Midbrain (tissue), 1 donor: ENCODE data around the gene VTCN1.

Source experiments
- DNase-seq: peaks from one replicate; lab custom pipeline; 2025; lab: John Stamatoyannopoulos, UW

The VTCN1 gene

DNA sequence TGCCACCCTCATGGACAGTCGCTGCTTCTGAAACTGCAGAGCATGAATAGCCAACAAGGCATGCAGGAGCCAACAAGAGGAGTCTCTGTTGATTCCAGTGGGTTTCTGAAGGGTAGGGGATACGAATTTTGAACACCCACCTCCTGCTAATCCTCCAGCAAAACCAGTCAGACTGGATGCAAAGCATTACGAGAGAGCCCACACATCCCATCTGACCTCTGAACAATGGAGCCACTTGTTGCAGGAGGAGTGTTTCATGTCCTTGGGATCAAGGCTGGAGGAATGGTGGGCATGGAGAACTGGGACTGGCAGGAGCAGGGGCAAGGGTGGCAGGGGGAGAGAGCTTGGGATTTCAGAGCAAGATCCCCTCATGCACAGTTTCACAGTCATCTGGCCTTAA, 1.6 kb downstream of the VTCN1 start:
- no peak for DNase-seq

DNA sequence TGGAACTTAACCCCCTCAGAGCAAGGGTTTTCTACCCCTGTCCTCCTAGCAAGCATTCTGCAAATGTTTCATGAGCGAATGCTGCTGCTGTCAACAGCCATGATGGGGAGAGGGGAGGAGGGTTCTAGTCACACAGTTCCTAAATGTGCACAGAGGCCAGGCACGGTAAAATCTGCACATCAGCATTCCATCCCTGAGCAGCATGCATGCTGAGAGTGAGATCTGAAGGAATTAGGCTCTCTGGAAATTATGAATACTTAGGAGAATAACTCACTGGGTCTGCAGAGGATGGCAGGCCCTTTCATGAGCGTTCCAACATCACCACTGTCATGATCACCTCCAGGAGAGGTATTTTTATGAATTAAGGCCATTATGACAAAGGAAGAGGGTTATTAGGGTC, 2.1 kb downstream of the VTCN1 start:
- DNase-seq, result no peak

DNA sequence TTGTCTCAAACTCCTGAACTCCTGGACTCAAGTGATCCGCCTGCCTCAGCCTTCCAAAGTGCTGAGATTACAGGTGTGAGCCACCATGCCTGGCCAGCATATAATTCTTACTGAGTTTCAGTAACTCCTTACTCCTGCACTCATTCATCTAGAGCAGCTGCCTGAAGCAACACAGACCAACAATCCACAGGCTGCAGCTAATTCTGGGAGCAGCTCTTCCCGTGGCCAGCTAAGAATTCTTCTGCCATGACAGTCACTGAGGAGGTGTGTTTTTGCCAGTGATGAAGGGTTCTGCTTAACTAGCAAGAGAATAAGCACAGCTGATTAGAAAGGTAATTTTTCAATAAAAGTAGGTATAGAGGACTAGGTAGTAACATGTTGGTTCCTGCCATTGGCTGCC, 5.4 kb downstream of the VTCN1 start:
- no peak for DNase-seq

DNA sequence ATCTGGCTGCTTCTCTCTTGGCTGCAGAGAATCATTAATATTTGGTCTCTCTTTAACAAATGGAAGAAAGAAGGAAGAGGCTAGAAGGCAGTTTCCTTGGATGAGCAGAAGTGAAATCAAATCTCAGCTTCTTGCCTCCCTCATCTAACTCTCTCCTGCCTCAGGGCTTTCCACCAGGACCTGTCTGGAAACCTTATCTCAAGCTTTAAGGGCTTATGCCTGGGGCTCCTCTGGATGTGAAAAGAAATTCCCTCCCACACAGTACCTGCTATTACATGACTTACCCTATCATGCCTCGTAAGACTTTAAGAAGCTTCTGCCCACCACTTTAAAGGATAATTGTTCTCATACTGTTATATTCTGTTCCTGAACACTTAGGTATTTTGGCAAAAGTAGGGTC, 8.9 kb downstream of the VTCN1 start:
- DNase-seq, result no peak

DNA sequence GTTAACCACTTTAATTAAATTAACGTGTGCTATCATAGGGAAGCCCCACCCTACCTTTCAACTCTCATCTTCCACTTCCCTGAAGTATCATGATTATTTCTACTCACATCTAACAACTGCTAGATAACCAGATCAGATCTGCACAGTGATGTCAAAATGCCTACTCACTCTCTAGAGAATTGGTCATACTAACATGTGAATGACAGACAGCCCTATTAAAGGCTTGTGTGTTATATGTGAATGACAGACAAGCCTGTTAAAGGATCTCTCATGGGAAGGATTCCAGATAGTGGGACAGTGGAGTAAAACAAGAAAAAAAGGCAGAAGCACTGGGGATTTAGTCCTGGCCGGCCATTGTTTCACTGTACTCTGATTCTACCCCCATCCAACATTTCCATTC, 12.6 kb downstream of the VTCN1 start:
- no peak for DNase-seq

DNA sequence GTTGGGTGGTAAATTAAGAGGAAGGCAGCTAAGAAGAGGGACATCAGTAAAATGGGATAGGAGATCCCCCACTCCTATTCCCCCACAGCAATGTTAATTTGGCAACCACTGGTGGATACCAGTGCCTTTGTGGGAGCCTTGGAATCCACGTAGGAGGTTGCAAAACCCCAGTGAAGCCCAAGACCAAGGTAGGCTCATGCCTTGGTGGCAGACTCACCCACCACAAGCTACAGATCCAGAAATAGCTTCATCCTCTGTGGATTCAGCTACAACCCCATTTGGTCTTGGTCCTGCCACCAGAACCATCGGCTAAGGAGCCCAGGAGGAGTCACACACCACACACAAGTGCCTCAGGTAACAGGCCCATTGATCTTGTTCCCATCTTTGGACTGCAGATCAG, 21.0 kb downstream of the VTCN1 start:
- no peak for DNase-seq

DNA sequence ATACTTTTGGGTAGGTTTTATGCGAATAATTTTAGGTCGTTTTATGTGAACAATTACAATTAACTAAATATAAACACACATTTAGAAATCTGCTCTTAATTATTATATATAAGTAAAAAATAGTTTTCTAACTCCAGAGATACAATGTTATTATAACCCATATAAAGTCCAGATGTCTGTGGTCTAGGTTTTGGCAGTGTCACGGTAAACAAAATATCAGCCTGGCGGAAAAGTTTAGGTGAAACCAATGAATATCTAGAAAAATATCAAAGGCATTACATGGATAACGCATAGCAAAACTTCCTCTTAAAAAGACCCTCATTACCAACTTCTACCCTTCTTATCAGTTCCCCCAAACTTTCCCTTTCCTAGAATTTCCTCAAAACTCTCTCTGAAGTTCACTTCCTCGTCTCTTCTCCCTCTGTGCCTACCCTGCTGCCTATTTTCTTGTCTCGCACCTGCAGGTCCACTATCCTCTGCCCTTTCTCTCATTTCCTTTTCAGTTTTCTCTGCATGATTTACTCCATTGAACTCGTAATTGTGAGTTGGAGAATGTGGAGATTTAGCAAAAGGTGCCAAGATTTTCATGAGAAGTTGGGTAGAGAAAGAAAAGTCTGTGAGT, 21.8 kb downstream of the VTCN1 start:
- no peak for DNase-seq

DNA sequence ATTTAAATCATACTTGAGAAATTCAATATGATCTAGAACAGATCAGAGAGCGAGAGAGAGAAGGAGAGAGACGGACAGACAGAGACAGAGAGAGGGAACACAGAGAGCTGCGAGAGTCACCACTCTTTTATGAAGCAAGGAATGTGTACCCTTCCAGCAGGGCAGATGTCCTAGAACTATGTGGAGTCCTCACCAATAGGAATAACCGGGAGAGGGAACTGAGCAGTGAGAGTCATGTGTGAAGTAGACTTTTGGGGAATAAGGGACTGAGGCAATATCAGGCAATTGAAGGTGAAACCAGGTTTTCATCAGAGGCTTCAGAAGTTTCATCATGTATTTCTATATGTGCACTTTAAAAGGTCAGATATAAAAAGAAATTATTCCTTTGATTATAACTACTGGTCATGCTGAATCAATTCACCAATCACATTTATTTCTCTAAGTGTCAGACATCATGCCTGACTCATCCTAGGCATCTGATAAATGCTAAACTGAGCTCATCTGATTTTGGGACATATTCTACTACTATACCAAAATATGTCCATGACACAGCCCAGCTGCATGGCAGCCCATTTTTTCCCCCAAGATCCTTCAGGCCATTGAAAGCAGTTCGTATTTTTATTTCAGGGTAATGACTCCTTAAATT, 22.4 kb downstream of the VTCN1 start:
- DNase-seq, result no peak

DNA sequence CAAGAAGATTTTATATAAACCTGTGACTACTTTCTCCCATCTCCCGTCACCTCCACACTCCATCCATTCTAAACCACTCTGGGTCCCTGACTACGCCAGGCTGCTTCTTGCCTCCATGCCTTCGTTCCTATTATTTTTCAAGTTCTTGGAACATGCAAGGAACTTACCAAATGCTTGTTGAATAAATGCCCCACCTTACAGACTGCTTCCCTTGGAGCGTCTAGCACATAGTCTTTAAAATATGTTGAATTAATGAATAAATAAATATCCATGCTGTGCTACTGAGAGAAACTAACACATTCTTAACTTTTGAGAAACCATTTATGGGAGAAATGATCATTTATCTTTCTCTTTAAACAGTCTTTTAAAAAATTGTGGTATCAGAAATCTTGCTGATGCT, 27.6 kb downstream of the VTCN1 start:
- no peak for DNase-seq

DNA sequence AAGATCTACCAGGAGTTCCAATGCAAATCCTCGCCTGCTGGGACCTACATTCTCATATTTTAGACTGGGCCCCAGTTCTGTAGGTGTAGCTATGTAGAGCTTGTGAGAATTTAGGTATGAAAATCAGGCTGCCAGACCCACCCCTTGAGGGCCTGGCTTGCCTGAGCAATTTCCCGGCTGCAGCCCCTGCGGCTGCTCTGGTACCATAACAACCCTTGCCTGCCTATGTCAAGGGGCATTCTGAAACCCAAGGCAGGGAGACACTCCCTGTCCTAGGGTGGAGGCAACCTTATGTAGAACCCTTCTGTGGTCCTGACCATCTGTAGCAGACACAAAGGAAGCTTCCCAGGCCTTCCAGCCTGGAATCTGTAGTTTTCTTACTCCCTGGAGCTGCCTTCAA, 28.4 kb downstream of the VTCN1 start:
- DNase-seq, result no peak

DNA sequence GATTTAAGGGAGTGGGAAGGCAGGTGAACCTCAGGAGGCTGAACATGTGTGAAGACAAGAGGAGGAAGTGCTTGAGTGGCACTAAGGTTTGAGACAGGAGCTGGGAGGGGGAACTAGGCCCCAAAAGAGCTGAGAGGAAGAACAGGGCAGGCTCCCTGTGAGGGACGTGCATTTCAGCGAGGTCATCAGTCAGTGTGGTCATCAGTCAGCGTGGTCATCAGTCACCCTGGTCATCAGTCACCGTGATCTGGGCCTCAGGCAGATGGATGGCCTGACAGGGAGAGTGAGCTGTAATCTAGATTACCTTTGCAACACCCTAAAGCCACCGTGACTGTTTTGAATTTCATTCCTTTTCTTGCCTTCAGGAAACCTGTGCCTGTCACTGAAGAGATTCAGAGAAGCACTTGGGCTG, 29.1 kb downstream of the VTCN1 start:
- DNase-seq, result no peak

DNA sequence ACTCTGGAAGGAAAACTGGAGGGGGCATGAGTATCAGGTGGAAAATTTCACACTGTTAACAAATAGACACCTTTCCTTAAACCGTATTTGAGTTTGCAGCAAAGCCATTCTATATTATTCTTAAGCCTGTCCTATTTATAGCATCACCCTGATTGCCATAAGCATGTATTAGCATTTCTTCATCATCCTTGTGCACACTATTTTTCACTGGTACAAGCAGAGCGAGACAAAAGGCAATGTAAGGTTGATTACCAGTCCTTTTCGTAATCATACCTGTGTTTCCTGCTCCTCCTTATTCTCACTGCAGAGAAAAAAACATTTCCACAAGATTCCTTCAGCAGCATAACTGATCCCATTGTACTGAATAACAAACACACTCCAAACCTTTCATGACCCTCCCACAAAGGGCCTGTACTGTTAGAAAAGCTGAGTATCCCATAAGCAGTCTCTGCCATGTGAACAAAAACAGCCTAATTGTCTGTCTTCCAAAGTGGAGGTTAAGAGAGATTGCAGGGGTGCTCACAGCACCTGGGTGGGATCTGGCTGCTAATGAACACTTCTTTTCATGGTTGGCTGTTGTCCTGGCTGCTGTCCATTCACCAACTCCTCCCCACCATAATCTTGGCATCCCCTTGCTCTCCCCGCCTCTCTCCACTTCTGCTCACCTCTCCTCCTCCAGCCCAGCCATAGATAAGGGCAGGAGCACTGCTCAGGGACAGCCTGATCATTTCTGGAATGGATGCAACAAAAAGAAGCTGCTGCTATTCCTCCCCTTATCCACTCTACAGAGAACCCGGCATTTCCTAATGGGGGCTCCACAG, 30.4 kb downstream of the VTCN1 start:
- no peak for DNase-seq

DNA sequence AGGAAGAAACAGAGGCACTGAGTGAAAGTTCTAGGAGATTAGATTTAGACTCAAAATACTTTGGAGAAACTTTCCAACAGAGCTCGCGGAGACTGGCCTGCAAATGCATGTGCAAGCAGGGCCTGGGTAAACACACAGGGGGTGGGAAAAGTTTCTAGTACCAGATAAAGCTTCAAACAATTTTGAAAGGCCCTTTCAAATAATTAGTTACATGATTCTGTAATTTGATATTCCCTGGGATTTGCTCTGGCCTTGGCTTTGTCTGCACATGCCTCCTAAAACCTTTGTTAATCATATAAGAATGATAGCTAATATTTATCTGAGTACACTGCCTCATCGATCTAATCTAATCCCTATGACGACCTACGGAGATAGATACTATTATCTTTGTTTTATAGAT, 31.3 kb downstream of the VTCN1 start:
- no peak for DNase-seq

DNA sequence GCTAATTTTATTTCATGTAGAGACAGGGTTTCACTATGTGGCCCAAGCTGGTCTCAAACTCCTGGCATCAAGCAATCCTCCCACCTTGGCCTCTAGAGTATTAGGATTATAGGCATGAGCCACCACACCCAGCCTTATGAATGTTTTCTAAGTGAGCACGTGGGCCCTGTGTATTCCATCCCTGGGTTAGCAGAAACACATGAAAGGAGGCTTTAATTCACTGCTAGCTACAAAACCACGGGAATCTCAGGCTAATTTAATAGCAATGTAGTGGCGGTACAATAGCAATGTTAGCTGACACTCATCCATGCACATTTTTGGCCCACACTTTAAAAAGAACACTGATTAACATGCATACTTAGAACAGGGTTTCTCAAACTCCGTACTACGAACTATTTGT, 32.0 kb downstream of the VTCN1 start:
- no peak for DNase-seq

DNA sequence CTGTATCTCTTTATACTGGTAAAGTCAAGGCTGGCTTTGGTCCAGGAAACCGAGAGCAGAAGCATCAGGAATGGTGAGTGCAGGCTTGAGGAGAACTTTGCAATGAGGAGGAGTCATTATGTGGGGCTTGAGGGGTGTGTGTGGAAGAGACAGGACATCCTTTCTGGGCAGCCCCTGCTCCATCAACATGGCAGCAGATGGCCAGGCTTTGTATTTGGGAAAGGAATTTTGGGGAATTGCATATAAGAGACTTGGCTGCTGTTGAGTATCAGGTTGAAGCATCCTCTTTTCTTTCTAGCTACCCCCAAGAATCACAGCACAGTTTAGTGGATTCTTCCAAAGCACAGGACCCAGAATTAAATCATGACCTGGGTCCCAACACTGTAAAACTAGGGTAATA, 33.4 kb downstream of the VTCN1 start:
- DNase-seq, result no peak

DNA sequence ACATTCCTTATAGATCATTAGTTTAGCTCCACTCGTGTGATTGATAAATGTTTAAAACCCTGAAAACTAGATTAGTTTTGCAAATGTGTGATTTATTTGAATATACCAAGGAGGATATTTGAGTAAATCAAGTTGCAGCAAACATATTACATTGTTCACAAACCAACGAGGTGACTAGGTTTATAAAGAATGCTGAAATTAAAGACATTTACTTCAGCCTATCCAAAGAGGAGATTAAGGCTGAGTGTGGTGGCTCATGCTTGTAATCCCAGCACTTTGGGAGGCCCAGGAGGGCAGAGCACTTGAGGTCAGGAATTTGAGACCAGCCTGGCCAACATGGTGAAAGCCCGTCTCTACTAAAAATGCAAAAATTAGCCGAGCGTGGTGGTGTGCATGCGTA, 34.1 kb downstream of the VTCN1 start:
- DNase-seq, result no peak

DNA sequence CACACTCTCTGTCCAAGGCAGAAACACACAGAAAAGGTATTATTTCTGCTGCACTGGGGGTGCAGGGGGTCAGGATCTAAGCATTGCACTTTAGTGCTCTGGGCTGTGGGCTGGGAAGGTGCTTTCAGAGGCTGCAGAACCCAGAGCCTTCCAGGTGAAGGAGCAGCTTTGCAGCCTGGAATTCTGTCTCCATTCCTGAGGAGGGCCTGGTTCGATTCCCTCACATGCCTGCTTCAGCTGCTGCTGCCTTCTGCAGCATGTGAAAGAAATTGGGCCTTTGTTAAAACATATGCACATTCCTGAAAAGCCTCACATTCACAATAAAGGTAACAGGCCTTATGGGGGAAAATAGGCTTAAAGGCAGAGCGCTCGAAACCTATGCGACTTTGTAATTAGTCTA, 35.9 kb downstream of the VTCN1 start:
- DNase-seq, result no peak

DNA sequence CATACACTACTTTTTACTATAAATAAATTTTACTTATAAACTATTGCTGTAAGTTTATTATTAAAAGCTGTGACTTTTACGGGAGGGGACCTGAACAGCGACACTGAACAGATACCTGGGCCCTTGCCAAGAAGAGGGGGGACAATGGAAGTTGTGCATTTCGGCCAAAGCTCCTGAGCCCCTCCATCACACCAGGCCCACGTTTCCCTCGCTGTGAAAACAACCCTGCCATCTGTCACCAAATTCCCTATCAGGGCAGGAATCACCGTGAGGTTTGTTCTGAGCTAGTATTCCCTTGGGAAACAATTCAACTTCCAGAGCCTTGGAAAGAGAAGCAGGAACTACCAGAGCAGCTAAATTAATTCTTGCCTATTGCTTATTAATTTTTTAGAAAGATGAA, 37.0 kb downstream of the VTCN1 start:
- DNase-seq, result no peak

DNA sequence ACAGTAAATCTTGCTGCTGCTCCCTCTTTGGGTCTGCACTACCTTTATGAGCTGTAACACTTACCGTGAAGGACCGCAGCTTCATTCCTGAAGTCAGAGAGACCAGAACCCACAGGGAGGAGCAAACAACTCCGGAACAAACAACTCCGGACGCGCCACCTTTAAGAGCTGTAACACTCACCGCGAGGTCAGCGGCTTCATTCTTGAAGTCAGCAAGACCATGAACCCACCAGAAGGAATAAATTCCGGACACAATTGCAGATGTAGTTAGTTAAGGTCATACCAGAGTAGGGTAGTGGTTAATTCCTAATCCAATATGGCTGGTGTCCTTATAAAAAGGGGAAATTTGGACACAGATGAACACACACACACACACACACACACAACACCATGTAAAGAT, 37.7 kb downstream of the VTCN1 start:
- no peak for DNase-seq

DNA sequence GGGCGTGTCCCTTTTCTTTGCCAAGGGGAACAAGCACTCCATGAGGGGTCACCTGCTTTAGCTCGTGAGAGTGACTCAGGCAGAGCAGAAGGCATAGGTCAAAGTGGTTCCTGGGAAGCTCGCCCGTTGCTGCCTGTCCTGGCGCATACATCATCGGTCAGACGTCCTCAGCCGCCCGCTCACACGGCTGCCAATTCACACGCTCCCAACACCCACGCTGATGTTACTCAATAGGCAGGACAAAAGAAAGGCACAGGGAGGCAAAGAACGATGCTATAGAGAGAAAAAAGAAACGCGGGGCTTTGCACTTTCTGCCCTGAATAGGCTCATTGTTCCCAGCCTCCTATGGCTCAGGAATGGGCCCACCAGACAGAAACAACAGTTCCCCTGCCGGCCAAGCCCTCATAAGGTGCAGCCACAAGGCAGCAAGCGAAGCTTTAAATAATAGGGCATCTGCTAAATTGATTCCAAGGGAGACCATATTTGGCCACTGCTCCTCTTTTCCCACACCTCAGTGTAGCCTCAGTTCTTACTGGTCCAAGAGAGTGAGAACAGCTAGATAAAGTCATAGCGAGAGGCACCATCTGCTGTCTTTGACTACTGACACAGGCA, 38.7 kb downstream of the VTCN1 start:
- peak; percentile 31 for DNase-seq

DNA sequence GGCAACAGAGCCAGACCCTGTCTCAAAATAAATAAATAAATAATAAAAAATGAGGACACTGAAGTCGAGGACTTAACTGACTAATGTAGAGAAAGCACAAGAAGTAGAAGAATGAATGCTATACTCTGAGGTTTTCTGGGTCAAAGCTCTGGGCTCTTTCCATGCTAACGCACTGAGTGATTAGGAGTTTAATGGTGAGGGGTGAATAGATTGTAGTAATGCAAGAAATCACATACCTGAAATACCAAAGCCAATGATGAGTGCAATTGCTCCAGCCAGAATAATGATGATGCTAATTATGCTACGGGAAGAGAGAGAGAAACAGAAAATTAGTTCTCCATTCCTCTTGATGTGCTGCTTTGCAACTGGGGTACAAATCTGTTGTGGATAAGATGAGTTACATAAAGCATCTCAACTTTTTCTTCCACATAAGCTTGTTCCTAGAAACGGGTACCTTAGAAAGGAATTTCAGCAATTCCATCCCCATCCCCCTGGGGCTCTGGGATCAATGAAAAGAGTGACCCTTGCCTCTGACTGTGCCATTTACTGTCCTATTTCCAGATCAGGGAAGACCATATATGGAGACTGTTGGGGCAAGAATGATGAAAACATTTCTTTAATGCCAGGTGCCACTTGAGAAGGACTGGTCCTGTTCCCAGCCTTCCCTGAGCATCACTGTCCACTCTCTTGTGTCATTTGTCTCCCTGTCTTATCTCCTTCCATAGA, 40.7 kb downstream of the VTCN1 start:
- DNase-seq, result no peak

DNA sequence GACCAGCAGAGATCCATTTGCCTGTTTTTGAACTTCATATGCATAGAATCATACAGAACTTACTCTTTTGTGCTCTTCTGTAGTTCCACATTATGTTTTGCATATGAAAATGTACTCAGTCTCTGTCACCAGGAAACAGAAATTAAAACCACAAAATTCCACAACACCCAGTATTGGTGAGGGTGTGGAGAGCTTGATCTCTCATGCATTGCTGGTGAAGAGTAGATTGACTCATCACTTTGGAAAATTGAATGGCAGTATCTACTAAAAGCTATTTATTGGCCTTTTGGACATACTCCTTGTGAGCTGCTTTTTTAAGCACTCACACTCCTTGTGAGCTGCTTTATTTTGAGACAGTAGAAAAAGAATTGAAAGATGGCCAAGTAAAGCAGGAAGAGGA, 43.3 kb downstream of the VTCN1 start:
- DNase-seq, result no peak
